GM10248 (cell line): ENCODE measurements around the gene MAP3K4.

Experiments
- CTCF ChIA-PET: fragments of 300-600 bp; sonication (Branson Sonifier 250); formaldehyde crosslinking; extraction: SDS; loops from one replicate; lab custom pipeline; 2021; ENCODE audit warnings: antibody characterized with exemption; lab: Yijun Ruan, JAX
- POLR2A ChIA-PET: fragments of 350-650 bp; sonication (Branson Sonifier 250); formaldehyde crosslinking; extraction: SDS; loops from one replicate; lab custom pipeline; 2020; ENCODE audit warnings: antibody characterized with exemption; lab: Yijun Ruan, JAX
- DNase-seq: peaks from one replicate; pipeline ENCODE4 v3.0.0; 2012; ENCODE audit errors: extremely low spot score
- CTCF ChIP-seq: IDR thresholded peaks from 2 replicates; pipeline ENCODE4 v1.5.1; 2012; ENCODE audit warnings: mild to moderate bottlenecking, low read depth; ENCODE audit errors: extremely low read depth, missing control alignments, control extremely low read depth

Gene MAP3K4

GRCh38 chr6:161104966-161105365 lies 113.4 kb downstream of the MAP3K4 start:
- TF ChIP-seq CTCF = no peak
- POLR2A ChIA-PET = no interaction called here
- DNase-seq = no peak
- CTCF ChIA-PET = interaction anchor here (1.3 kb wide), 1 partner anchor 266 kb away, joined by 3 read pairs; no protein-coding TSS in a partner anchor

GRCh38 chr6:161105408-161105807 lies 113.8 kb downstream of the MAP3K4 start:
- no peak for DNase-seq
- POLR2A ChIA-PET = no interaction called here
- no peak for TF ChIP-seq CTCF
- CTCF ChIA-PET = interaction anchor here (1.3 to 1.5 kb wide), 3 partner anchors 8 to 268 kb away, joined by 3 to 5 read pairs (median 3); no protein-coding TSS in a partner anchor

GRCh38 chr6:161107779-161108730 lies 116.5 kb downstream of the MAP3K4 start:
- CTCF ChIA-PET = interaction anchor here (0.7 to 1.4 kb wide), 3 partner anchors 9 to 263 kb away, joined by 3 to 6 read pairs (median 3); no protein-coding TSS in a partner anchor
- no peak for TF ChIP-seq CTCF
- POLR2A ChIA-PET = no interaction called here
- DNase-seq = no peak

- ChIA-PET POLR2A (no interaction called here), CTCF (interaction anchor here (0.8 to 1.3 kb wide), 2 partner anchors 76 to 262 kb away, joined by 3 to 4 read pairs; no protein-coding TSS in a partner anchor)
- TF ChIP-seq CTCF = no peak
- no peak for DNase-seq
Observed at GRCh38 chr6:161108916-161109315, 117.3 kb downstream of the MAP3K4 start.

- ChIA-PET CTCF (interaction anchor here (0.8 kb wide), 1 partner anchor 261 kb away, joined by 4 read pairs; no protein-coding TSS in a partner anchor), POLR2A (no interaction called here)
- TF ChIP-seq CTCF = no peak
- no peak for DNase-seq
Observed at GRCh38 chr6:161109366-161109765, 117.8 kb downstream of the MAP3K4 start.

- CTCF ChIA-PET = interaction anchor here (1.5 kb wide), 1 partner anchor 102 kb away, joined by 3 read pairs; no protein-coding TSS in a partner anchor
- no peak for TF ChIP-seq CTCF
- DNase-seq = no peak
- POLR2A ChIA-PET = no interaction called here
Observed at GRCh38 chr6:161110028-161110779, 118.6 kb downstream of the MAP3K4 start.
